Kidney capillary endothelial cell (primary cell): ENCODE data around the gene EXOC5.

Experiments used
- DNase-seq: peaks from one replicate; pipeline ENCODE4 v3.0.0-alpha.2; 2018; ENCODE audit warnings: low spot score

EXOC5 gene

DNA sequence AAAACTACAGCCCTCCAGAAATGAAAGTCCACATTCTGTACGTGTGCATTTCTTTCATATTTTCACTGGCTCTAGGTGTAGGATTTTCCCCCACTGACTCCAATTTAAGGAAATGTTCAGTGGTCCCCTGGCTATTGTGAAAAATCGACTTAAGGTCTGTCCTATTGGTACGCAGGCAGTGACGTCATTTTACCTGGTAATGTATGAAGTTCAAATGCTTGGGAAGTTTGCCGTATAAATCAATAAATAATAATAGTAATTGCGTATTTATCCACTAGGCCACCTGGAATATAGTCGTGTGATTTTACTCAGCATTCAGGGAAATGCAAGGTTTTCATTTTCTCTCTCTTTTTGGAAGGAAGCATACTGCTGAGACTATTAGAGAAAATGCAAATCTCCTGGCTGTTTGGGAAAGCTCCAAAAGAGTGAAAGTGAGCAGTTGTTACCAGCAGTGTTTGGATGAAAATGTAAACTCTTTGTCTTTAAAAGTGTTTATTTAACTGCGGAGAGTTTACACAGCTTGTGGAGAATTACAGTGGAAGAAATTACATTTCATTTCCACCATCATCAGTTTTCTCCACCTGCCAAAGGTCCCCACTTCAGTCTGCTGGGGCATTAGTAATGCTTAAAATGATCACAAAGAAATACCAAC is 107.0 kb downstream of the EXOC5 start:
- no peak for DNase-seq

DNA sequence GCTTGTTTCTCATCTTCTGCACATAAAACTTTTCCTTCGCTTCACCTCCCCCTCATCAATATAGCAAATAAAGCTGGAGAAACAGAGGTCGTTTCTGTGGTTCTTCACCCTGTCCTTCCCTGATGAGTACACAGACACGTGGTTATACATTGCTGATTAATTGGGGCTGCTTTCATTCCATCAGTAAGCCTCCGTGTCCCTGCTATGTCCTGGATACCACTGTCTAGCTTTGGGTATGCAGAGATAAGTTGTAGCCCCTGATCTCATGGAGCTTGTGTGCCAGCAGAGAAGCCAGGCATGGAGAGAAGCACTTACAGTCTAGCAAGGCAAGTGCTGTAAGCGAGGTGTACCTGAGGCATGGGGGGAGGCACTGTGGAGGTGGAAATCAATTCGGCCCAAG is 108.4 kb downstream of the EXOC5 start:
- no peak for DNase-seq

DNA sequence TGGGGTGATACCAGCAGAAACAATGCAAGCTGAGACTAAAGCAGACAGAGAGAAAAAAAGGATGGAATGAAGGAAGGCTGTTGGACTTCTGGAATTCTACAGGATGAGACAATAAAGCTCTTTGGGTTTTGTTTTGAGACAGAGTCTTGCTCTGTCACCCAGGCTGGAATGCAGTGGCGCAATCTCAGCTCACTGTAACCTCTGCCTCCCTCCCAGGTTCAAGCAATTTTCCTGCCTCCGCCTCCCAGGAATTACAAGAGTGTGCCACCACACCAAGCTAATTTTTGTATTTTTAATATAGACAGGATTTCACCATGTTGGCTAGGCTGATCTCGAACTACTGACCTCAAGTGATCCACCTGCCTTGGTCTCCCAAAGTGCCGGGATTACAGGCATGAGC is 115.4 kb downstream of the EXOC5 start:
- no peak for DNase-seq
